Heart left ventricle (tissue), 13 donors: ENCODE measurements around the gene UPK2.

Experiments
- POLR2A ChIP-seq, 2 donors: fragments of 450-650 bp; IDR thresholded peaks; one replicate each; pipeline ENCODE4 v1.6.1; 2017; ENCODE audit warnings: antibody characterized with exemption in 2 of 2, mild to moderate bottlenecking in 2 of 2, moderate library complexity in 2 of 2
- TF ChIP-seq, protein P1 (sequence below), 12 donors: fragments of 200-600 bp; sonication (generic) in 4 of 12; IDR thresholded peaks; one replicate each; pipeline versions ENCODE4 v1.5.0 to v1.8.0; 2018 to 2022; ENCODE audit warnings: antibody characterized with exemption in 12 of 12, mild to moderate bottlenecking in 5 of 12
- donor health status: ischemic (EF 13 %, LVEDD 7.1; RV severe dilation, severe dysfunction).
- donor health status: DM: no; HTN: yes; CAD: no.
- donor health status: DM: no; HTN: no; CAD: no.
- donor health status: ischemic (EF 25% LVEDD 6.9; RV normal size, moderate dysfunction).
- donor health status: ischemic (EF 25% LVEDD 5.7; RV mildly dilated, moderate dysfunction).
- donor health status: ischemic (EF 35%, LVEDD 5.7; RV mildly dilated, moderate dysfunction).
- donor health status: nonischemic (EF 11% LVEDD 7.7; RV severe dilation, severe dysfunction).
- donor health status: DM: yes; HTN: yes; CAD: no.
- donor health status: PGD.
- donor health status: ischemic (EF 29% LVEDD 5.4; RV normal size, mild dysfunction).
- donor health status: nonischemic (EF 23%, LVEDD 6.1; RV moderate dilation, normal function).

DNA sequence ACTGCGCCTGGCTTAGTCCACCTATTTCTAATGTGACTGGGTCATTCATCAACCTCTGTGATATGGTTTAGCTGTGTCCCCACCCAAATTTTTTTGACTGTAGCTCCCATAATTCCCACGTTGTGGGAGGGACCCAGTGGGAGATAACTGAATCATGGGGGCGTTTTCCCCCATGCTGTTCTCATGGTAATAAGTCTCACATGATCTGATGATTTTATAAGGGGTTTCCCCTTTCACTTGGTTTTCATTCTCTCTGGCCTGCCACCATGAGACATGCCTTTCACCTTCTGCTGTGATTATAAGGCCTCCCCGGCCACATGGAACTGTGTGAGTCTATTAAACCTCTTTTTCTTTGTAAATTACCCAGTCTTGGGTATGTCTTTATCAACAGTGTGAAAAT, 50.6 kb downstream of the UPK2 start:
- TF ChIP-seq, protein P1, sequence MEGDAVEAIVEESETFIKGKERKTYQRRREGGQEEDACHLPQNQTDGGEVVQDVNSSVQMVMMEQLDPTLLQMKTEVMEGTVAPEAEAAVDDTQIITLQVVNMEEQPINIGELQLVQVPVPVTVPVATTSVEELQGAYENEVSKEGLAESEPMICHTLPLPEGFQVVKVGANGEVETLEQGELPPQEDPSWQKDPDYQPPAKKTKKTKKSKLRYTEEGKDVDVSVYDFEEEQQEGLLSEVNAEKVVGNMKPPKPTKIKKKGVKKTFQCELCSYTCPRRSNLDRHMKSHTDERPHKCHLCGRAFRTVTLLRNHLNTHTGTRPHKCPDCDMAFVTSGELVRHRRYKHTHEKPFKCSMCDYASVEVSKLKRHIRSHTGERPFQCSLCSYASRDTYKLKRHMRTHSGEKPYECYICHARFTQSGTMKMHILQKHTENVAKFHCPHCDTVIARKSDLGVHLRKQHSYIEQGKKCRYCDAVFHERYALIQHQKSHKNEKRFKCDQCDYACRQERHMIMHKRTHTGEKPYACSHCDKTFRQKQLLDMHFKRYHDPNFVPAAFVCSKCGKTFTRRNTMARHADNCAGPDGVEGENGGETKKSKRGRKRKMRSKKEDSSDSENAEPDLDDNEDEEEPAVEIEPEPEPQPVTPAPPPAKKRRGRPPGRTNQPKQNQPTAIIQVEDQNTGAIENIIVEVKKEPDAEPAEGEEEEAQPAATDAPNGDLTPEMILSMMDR (IDR thresholded peaks at IDR 0.05) = no peak
- TF ChIP-seq POLR2A (IDR thresholded peaks at IDR 0.05) = no peak
